SK-N-SH treated with all-trans-retinoic acid at 6 μM for 48 hours (cell line): ENCODE results near the gene ADAMTS10.

ENCODE experiments used
- ATAC-seq: fragments of 200-7000 bp; cut with Tn5 transposase; 3 replicates; pipeline ENCODE4 v1.9.1; 2020; ENCODE audit warnings: mild to moderate bottlenecking, moderate library complexity
- ARNTL ChIP-seq: fragments of 450-650 bp; formaldehyde crosslinking; IDR thresholded peaks from 2 replicates; pipeline ENCODE4 v1.5.0; 2020; ENCODE audit warnings: low read depth, mild to moderate bottlenecking, moderate library complexity, borderline replicate concordance
- BACH2 ChIP-seq: fragments of 250-450 bp; sonication (Bioruptor Pico); IDR thresholded peaks from 2 replicates; pipeline ENCODE4 v1.9.0; 2021; ENCODE audit warnings: mild to moderate bottlenecking, borderline replicate concordance
- CSDC2 ChIP-seq: fragments of 250-450 bp; sonication (Bioruptor Pico); IDR thresholded peaks from 2 replicates; pipeline ENCODE4 v1.5.0; 2020; ENCODE audit warnings: mild to moderate bottlenecking, moderate library complexity
- CSRNP3 ChIP-seq: fragments of 250-450 bp; sonication (Bioruptor Pico); IDR thresholded peaks from 2 replicates; pipeline ENCODE4 v1.5.1; 2021; ENCODE audit warnings: mild to moderate bottlenecking, moderate library complexity
- ESRRG ChIP-seq: fragments of 250-450 bp; sonication (Bioruptor Pico); IDR thresholded peaks from 2 replicates; pipeline ENCODE4 v1.6.1; 2021; ENCODE audit warnings: mild to moderate bottlenecking
- GLIS3 ChIP-seq: fragments of 250-450 bp; sonication (Bioruptor Pico); IDR thresholded peaks from 2 replicates; pipeline ENCODE4 v1.5.0; 2020; ENCODE audit warnings: mild to moderate bottlenecking, moderate library complexity
- ISL1 ChIP-seq: fragments of 250-450 bp; sonication (Bioruptor Pico); IDR thresholded peaks from 2 replicates; pipeline ENCODE4 v2.1.2; 2022; ENCODE audit warnings: mild to moderate bottlenecking, moderate library complexity
- OSR1 ChIP-seq: fragments of 250-450 bp; sonication (Bioruptor Pico); IDR thresholded peaks from 2 replicates; pipeline ENCODE4 v1.8.0; 2022; ENCODE audit warnings: moderate library complexity, mild to moderate bottlenecking, inconsistent platforms
- PATZ1 ChIP-seq: fragments of 250-450 bp; sonication (Bioruptor Pico); IDR thresholded peaks from 2 replicates; pipeline ENCODE4 v1.8.0; 2020; ENCODE audit warnings: mild to moderate bottlenecking, moderate library complexity, borderline replicate concordance
- PPARA ChIP-seq: fragments of 250-450 bp; sonication (Bioruptor Pico); IDR thresholded peaks from 2 replicates; pipeline ENCODE4 v1.5.0; 2020; ENCODE audit warnings: mild to moderate bottlenecking, borderline replicate concordance
- RARB ChIP-seq: fragments of 250-450 bp; sonication (Bioruptor Pico); IDR thresholded peaks from 2 replicates; pipeline ENCODE4 v1.8.0; 2021; ENCODE audit warnings: mild to moderate bottlenecking, moderate library complexity
- SNAI2 ChIP-seq: fragments of 250-450 bp; sonication (Bioruptor Pico); IDR thresholded peaks from 2 replicates; pipeline ENCODE4 v1.5.0; 2020; ENCODE audit warnings: mild to moderate bottlenecking, moderate library complexity
- TCF4 ChIP-seq: fragments of 250-450 bp; sonication (Bioruptor Pico); IDR thresholded peaks from 2 replicates; pipeline ENCODE4 v1.8.0; 2021; ENCODE audit warnings: mild to moderate bottlenecking, moderate library complexity, borderline replicate concordance
- TOX ChIP-seq: fragments of 250-450 bp; sonication (Bioruptor Pico); IDR thresholded peaks from 2 replicates; pipeline ENCODE4 v1.8.0; 2021; ENCODE audit warnings: mild to moderate bottlenecking, moderate library complexity, borderline replicate concordance
- TSHZ2 ChIP-seq: fragments of 250-450 bp; sonication (Bioruptor Pico); IDR thresholded peaks from 2 replicates; pipeline ENCODE4 v1.5.0; 2020; ENCODE audit warnings: mild to moderate bottlenecking, moderate library complexity
- ZC3H10 ChIP-seq: fragments of 250-450 bp; sonication (Bioruptor Pico); IDR thresholded peaks from 2 replicates; pipeline ENCODE4 v1.5.1; 2021; ENCODE audit warnings: mild to moderate bottlenecking, moderate library complexity
- ZFP3 ChIP-seq: fragments of 250-450 bp; sonication (Bioruptor Pico); IDR thresholded peaks from 2 replicates; pipeline ENCODE4 v1.5.0; 2020; ENCODE audit warnings: mild to moderate bottlenecking, moderate library complexity
- ZFP30 ChIP-seq: fragments of 450-650 bp; formaldehyde crosslinking; IDR thresholded peaks from 2 replicates; pipeline ENCODE4 v1.5.0; 2022; ENCODE audit warnings: mild to moderate bottlenecking, moderate library complexity
- ZNF565 ChIP-seq: fragments of 450-650 bp; formaldehyde crosslinking; conservative IDR thresholded peaks from 2 replicates; pipeline ENCODE4 v1.5.0; 2020; ENCODE audit warnings: low read depth, mild to moderate bottlenecking, moderate library complexity
- ZNF70 ChIP-seq: fragments of 450-650 bp; formaldehyde crosslinking; IDR thresholded peaks from 2 replicates; pipeline ENCODE4 v1.5.0; 2020; ENCODE audit warnings: mild to moderate bottlenecking, moderate library complexity
- ZNF8 ChIP-seq: fragments of 450-650 bp; formaldehyde crosslinking; IDR thresholded peaks from 2 replicates; pipeline ENCODE4 v1.5.0; 2020; ENCODE audit warnings: mild to moderate bottlenecking, moderate library complexity

The ADAMTS10 gene

GRCh38 chr19:8630796-8631424, 20.4 kb upstream of the ADAMTS10 start:
- TF ChIP-seq PATZ1 (CRISPR knock-in tag), result no peak
- no peak for TF ChIP-seq BACH2
- no peak for TF ChIP-seq ARNTL (CRISPR knock-in tag)
- TF ChIP-seq ZFP3 (CRISPR knock-in tag), result no peak
- TF ChIP-seq CSRNP3, result no peak
- TF ChIP-seq OSR1 (CRISPR knock-in tag), result no peak
- no peak for TF ChIP-seq ZC3H10 (CRISPR knock-in tag)
- no peak for TF ChIP-seq ZNF70 (CRISPR knock-in tag)
- TF ChIP-seq RARB (CRISPR knock-in tag), result no peak
- no peak for TF ChIP-seq ZNF8 (CRISPR knock-in tag)
- TF ChIP-seq ZNF565 (CRISPR knock-in tag), result no peak
- TF ChIP-seq ZFP30 (CRISPR knock-in tag), result no peak
- TF ChIP-seq SNAI2 (CRISPR knock-in tag), result no peak
- no peak for TF ChIP-seq TCF4 (CRISPR knock-in tag)
- no peak for TF ChIP-seq PPARA (CRISPR knock-in tag)
- no peak for TF ChIP-seq TSHZ2 (CRISPR knock-in tag)
- no peak for TF ChIP-seq GLIS3 (CRISPR knock-in tag)
- no peak for TF ChIP-seq TOX (CRISPR knock-in tag)
- no peak for TF ChIP-seq ISL1 (CRISPR knock-in tag)
- TF ChIP-seq CSDC2 (CRISPR knock-in tag), result no peak
- no peak for ATAC-seq

GRCh38 chr19:8629996-8630683, 19.6 kb upstream of the ADAMTS10 start, which contains the start of gene NFILZ:
TSS of gene NFILZ (plus strand) at chr19:8630633. CDS start at chr19:8676766, 46,133 bp downstream.
- no peak for ATAC-seq
- no peak for TF ChIP-seq TOX (CRISPR knock-in tag)
- no peak for TF ChIP-seq ZNF565 (CRISPR knock-in tag)
- TF ChIP-seq RARB (CRISPR knock-in tag), result no peak
- TF ChIP-seq GLIS3 (CRISPR knock-in tag), result no peak
- TF ChIP-seq PATZ1 (CRISPR knock-in tag), result no peak
- no peak for TF ChIP-seq SNAI2 (CRISPR knock-in tag)
- TF ChIP-seq ESRRG (CRISPR knock-in tag), result no peak
- TF ChIP-seq ZFP30 (CRISPR knock-in tag), result no peak

- ATAC-seq, result no peak
- TF ChIP-seq ARNTL (CRISPR knock-in tag), result no peak
- no peak for TF ChIP-seq ZC3H10 (CRISPR knock-in tag)
These were observed 18.7 kb upstream of the ADAMTS10 start for GRCh38 chr19:8629184-8629583.
